ENCODE results near the gene SAMHD1. TPM values are rescaled to one million over a fixed set of nuclear protein-coding genes. Genes with fewer than 3 reads are reported as not detected.
A peak's percentile ranks its signal among the peaks of the same experiment; 100 is the strongest.

Gene SAMHD1
- total and polyA plus RNA-seq, 9 of the 15 experiments (the other 6 are each of a cell fraction or from before 2014, with no cell fraction given) = 6.8 to 20.4 (median 14.8) TPM

- H3K4me3 ChIP-seq = no peak overlapping the region
- H3K4me1 ChIP-seq (replicated peaks in 1 of 2; ENCODE audit: control insufficient read depth in 2 of 2, insufficient read depth in 2 of 2, low read length in 2 of 2) = peaks cover 8 to 13% of the 10 kb centered on the region in 2 experiments
- no peak overlapping the region for H3K4me2 ChIP-seq (ENCODE audit: insufficient read depth, low read length)
- H4K20me1 ChIP-seq (replicated peaks; ENCODE audit: control insufficient read depth, insufficient read depth, low read length) = peaks cover 6% of the 10 kb centered on the region; the same call in 1 of the 2 replicates
- H3K9me1 ChIP-seq (ENCODE audit: control insufficient read depth, insufficient read depth, low read length) = no peaks in the 10 kb centered on the region
- no peak overlapping the region for H2AFZ ChIP-seq (ENCODE audit: low read depth, low read length)
- FAIRE-seq = no peak
- no TSS peak for BruUV-seq (replicated peaks)
- no peaks in the 10 kb centered on the region for H3K79me2 ChIP-seq (ENCODE audit: control insufficient read depth, insufficient read depth, low read length)
- WGBS (ENCODE audit: insufficient coverage, low coverage, missing lambda C conversion rate) = 5% methylated on average over 4 of the region's 4 CpGs
- intact Hi-C loops (cut with micrococcal nuclease) (no loop called here), in situ Hi-C loops (cut with MboI) (no loop called here)
- no peaks in the 10 kb centered on the region for H3K36me3 ChIP-seq (ENCODE audit: control insufficient read depth, insufficient read depth, low read length)
- peaks cover 0 to 23% of the 10 kb centered on the region in 2 experiments; a peak in 2 of 5 replicates for H3K27me3 ChIP-seq (ENCODE audit: control insufficient read depth in 2 of 2, insufficient read depth in 2 of 2, low read length in 2 of 2)
- no peak overlapping the region for H3K27ac ChIP-seq (ENCODE audit: extremely low read depth, low read depth, low read length)
- peak; percentile 17 for ATAC-seq
- peak in 1 of 4 experiments; percentile 17 for DNase-seq (ENCODE audit: extremely low read depth in 1 of 4, low spot score in 3 of 4)
- CTCF ChIA-PET (ENCODE audit: low intra/inter-chr PET ratio) = interaction anchor here (0.6 kb wide), 2 partner anchors 89 to 686 kb away, joined by 3 read pairs; no protein-coding TSS in a partner anchor
- POLR2A ChIA-PET = interaction anchor here (1.3 kb wide), 1 partner anchor 15 kb away, joined by 4 read pairs; no protein-coding TSS in a partner anchor
- no peak overlapping the region for H3K9ac ChIP-seq (ENCODE audit: insufficient read depth in 1 of 2, low read depth in 2 of 2, low read length in 2 of 2)
- H3K9me3 ChIP-seq (replicated peaks; ENCODE audit: control insufficient read depth, insufficient read depth, low read depth, low read length) = no peaks in the 10 kb centered on the region
- TF ChIP-seq CHD2 (IDR thresholded peaks at IDR 0.05; ENCODE audit: low read depth, low read length) = no peak
- no peak for TF ChIP-seq SIN3A (IDR thresholded peaks at IDR 0.05; ENCODE audit: borderline replicate concordance in 2 of 2, control insufficient read depth in 1 of 2, low read depth in 2 of 2, low read length in 2 of 2)
- TF ChIP-seq, protein P1, sequence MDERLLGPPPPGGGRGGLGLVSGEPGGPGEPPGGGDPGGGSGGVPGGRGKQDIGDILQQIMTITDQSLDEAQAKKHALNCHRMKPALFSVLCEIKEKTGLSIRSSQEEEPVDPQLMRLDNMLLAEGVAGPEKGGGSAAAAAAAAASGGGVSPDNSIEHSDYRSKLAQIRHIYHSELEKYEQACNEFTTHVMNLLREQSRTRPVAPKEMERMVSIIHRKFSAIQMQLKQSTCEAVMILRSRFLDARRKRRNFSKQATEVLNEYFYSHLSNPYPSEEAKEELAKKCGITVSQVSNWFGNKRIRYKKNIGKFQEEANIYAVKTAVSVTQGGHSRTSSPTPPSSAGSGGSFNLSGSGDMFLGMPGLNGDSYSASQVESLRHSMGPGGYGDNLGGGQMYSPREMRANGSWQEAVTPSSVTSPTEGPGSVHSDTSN (CRISPR knock-in tag; IDR thresholded peaks at IDR 0.05; ENCODE audit: low read depth) = no peak
- TF ChIP-seq, protein P1 (tag; conservative IDR thresholded peaks at IDR 0.05; ENCODE audit: low read depth) = 0 out of 2 replicates have a peak, but pooled peaks have one; percentile 35
- no peak for TF ChIP-seq BDP1 (IDR thresholded peaks at IDR 0.05; ENCODE audit: insufficient read depth, insufficient read length)
- TF ChIP-seq, protein P2, sequence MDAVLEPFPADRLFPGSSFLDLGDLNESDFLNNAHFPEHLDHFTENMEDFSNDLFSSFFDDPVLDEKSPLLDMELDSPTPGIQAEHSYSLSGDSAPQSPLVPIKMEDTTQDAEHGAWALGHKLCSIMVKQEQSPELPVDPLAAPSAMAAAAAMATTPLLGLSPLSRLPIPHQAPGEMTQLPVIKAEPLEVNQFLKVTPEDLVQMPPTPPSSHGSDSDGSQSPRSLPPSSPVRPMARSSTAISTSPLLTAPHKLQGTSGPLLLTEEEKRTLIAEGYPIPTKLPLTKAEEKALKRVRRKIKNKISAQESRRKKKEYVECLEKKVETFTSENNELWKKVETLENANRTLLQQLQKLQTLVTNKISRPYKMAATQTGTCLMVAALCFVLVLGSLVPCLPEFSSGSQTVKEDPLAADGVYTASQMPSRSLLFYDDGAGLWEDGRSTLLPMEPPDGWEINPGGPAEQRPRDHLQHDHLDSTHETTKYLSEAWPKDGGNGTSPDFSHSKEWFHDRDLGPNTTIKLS (IDR thresholded peaks at IDR 0.05; ENCODE audit: borderline replicate concordance, low read depth) = no peak
- TF ChIP-seq MECOM (CRISPR knock-in tag; IDR thresholded peaks at IDR 0.05) = no peak
- TF ChIP-seq USF1 (CRISPR knock-in tag; IDR thresholded peaks at IDR 0.05) = no peak
- peak; percentile 47; the same call in 1 of the 2 replicates for TF ChIP-seq FOSL1 (tag; conservative IDR thresholded peaks at IDR 0.05)
- TF ChIP-seq POU5F1 (IDR thresholded peaks at IDR 0.05; ENCODE audit: borderline replicate concordance, low read depth, low read length, partially characterized antibody) = no peak
- TF ChIP-seq TRIM28 (IDR thresholded peaks at IDR 0.05) = no peak
- TF ChIP-seq LARP7 (IDR thresholded peaks at IDR 0.05) = no peak
- no peak for TF ChIP-seq TCFL5 (CRISPR knock-in tag; conservative IDR thresholded peaks at IDR 0.05)
- peak; percentile 78 for TF ChIP-seq MEIS2 (IDR thresholded peaks at IDR 0.05; ENCODE audit: partially characterized antibody)
- no peak for TF ChIP-seq ZNF253 (CRISPR knock-in tag; conservative IDR thresholded peaks at IDR 0.05)
- TF ChIP-seq SMARCE1 (IDR thresholded peaks at IDR 0.05) = 0 out of 2 replicates have a peak, but pooled peaks have one; percentile 38
- no peak for TF ChIP-seq MCM2 (IDR thresholded peaks at IDR 0.05; ENCODE audit: low read depth)
Observed at GRCh38 chr20:36881888-36882287, 69.6 kb downstream of the SAMHD1 start.

Measured in K562 (cell line).